Stimulated activated CD8-positive, alpha-beta memory T cell treated with anti-CD3 and anti-CD28 coated beads, Interleukin-7, amount 100 ng/mL, for 4 hours (primary cell): Measurements from ENCODE around the gene PRDM15.

Experiments used
- DNase-seq, 2 donors: peaks; one replicate each; pipeline ENCODE4 v3.0.0-alpha.2; 2020; ENCODE audit warnings: low read depth in 2 of 2

PRDM15 gene

GRCh38 chr21:41864311-41865001, 14.7 kb downstream of the PRDM15 start:
- no peak for DNase-seq

GRCh38 chr21:41863439-41863740, 15.8 kb downstream of the PRDM15 start:
- DNase-seq, result no peak

GRCh38 chr21:41861987-41862386, 17.2 kb downstream of the PRDM15 start:
- no peak for DNase-seq

GRCh38 chr21:41861255-41861654, 17.9 kb downstream of the PRDM15 start:
- DNase-seq, result no peak

GRCh38 chr21:41859297-41859980, 19.7 kb downstream of the PRDM15 start:
- DNase-seq, result no peak

GRCh38 chr21:41858466-41859296, 20.5 kb downstream of the PRDM15 start:
- no peak for DNase-seq

GRCh38 chr21:41857771-41858300, 21.3 kb downstream of the PRDM15 start:
- no peak for DNase-seq

- no peak for DNase-seq
Measured at GRCh38 chr21:41856572-41856971, 22.6 kb downstream of the PRDM15 start.

GRCh38 chr21:41854426-41854995, 24.6 kb downstream of the PRDM15 start:
- no peak for DNase-seq

GRCh38 chr21:41852929-41853320, 26.2 kb downstream of the PRDM15 start:
- no peak for DNase-seq

- DNase-seq, result no peak
Measured at GRCh38 chr21:41852151-41852928, 26.8 kb downstream of the PRDM15 start.

GRCh38 chr21:41851090-41851790, 27.9 kb downstream of the PRDM15 start:
- no peak for DNase-seq

- DNase-seq, result no peak
Measured at GRCh38 chr21:41850085-41850484, 29.1 kb downstream of the PRDM15 start.

- no peak for DNase-seq
Measured at GRCh38 chr21:41848958-41849580, 30.1 kb downstream of the PRDM15 start.

- no peak for DNase-seq
Measured at GRCh38 chr21:41848533-41848932, 30.6 kb downstream of the PRDM15 start.

- DNase-seq, result no peak
Measured at GRCh38 chr21:41847066-41847804, 31.9 kb downstream of the PRDM15 start.

- no peak for DNase-seq
Measured at GRCh38 chr21:41846536-41846935, 32.6 kb downstream of the PRDM15 start.

- no peak for DNase-seq
Measured at GRCh38 chr21:41846033-41846317, 33.2 kb downstream of the PRDM15 start.

- DNase-seq, result no peak
Measured at GRCh38 chr21:41845310-41846032, 33.7 kb downstream of the PRDM15 start.
